Kidney capillary endothelial cell (primary cell): ENCODE results near the gene MYO5B.

ENCODE experiments used
- DNase-seq: peaks from one replicate; pipeline ENCODE4 v3.0.0-alpha.2; 2018; ENCODE audit warnings: low spot score

The MYO5B gene

DNA sequence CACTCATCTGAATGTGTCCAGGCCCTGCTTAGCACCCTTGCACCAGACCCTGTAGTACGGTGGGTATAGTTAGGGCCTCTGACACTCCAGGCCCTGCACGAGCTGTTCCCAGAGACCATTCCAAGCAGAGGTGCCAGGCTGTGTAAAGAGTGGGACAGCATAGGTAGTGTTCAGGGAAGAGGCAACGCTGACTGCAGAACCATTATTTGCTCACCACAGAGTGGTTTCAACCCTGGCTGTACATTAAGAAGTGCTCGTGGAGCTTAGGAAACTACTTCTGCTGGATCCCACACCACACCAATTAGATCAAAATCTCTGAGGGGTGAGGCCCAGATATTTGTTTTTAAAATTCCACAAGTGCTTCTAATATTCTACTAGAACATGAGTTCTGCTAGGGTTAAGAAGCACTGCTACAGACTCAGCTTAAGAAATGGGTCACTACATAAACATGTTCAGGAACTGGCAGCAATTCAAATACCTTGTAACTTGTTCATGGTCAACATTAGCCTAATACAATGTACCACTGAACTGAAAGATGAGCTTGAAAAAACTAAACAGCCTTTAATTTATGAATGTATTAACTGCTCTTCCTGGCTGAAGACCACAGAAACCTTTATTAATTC is 183.0 kb downstream of the MYO5B start:
- no peak for DNase-seq

DNA sequence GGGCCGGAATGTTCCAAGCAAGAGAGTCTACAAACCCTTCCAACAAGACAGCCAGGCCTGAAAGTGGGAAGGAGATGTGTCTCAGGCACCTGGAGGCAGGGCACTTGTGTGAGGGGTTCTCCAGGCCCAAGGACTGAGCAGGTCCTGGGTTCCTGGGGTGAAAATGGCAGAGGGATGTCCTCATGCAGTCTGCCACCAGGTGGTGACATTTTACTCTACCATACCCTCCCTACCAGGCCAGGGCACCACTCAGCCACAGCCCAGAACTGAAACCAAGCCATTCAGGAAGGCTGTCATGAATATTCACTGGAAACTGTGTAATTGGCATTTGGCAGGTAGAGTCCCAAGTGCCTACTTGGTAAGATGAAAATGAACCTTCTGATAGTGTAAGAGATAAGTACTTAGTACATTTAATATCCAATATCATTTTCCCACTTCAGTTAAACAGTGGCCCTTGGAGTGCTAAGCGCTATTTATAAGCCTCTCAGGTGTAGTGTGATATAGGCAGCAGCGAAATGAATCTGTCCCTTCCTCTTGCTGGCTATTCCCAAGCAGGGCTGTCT is 185.1 kb downstream of the MYO5B start:
- DNase-seq: peak; percentile 34

DNA sequence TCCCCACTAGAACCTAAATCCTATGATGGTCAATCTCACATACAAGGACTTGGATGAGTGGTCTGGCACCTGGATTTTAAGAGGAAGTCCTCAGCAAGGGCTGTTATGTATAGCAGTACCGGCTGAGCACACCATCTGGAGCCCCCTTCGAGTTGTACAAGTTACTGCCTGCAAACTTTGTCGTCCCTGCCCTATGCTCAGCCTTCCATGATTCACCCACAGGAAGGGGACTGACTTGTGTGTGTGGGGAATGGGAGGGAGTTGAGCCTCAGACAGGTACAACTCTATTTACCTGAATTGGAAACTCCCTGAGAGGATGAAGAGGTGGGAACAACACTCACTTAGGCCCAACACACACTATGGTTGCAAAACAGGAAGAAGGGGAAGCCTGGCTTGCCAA is 186.6 kb downstream of the MYO5B start:
- no peak for DNase-seq

DNA sequence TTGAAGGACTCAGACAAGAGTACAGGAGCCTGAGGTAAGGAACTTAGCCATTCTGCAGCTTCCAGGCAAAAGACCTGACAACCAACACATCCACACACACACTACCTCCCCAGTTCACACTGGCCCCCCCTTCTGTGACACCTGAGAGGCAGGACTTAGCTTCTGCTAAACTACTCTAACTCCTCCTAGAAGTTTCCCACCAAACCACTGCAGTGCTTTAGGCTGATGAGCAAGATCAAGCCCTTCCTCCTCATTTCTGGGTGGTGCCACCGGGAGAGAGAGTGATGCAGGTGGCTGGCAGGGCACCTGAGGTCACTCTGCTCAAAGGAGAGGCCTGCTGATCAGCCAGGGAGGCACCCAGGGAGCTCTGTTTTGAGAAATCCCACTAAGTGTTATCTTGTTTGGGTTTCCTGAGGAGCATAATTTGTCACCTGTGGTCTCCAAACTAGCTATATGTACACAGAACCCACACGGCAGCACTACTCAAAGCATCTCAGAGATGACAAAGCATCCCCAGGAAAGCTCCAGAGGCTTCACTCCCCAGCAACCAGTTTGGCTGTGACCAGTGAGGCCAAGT is 188.4 kb downstream of the MYO5B start:
- no peak for DNase-seq

DNA sequence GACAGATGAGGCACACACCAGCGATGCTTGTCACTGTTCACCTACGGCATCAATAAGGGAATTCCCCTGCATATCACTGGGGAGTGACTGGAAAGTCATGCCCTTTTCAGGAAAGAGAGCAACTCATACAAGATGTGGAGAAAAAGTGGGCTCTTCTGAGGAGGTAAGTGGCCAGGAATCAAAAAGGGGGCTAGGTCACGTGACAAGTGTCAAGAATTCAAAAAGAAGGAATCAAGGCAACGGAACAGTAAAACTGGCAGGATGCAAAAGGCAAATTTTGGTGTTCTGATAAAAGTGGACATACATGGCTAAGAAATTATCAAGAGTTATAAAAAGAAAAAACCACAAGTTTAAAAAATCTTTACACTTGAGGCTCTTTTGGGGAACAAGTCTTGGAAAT is 190.9 kb downstream of the MYO5B start:
- DNase-seq: no peak

DNA sequence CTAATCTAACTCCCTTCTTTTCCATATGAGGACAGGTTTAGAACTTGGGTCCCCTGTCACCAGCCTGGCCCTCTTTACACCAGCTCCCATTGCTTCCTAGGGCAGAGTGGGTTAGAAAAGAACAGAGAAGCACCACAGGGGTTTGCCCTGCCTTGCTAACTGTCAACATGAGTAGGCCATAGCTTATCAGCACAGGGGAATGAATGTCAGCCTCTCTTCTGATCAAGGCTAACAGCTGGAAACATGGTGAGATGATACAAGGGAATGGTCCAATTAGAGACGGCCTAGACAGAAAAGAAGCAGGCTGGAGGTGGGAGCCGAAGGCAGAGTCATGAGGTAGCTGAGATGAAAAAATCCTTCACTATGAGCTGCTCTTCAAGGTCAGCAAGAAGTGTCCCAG is 192.2 kb downstream of the MYO5B start:
- DNase-seq: no peak

DNA sequence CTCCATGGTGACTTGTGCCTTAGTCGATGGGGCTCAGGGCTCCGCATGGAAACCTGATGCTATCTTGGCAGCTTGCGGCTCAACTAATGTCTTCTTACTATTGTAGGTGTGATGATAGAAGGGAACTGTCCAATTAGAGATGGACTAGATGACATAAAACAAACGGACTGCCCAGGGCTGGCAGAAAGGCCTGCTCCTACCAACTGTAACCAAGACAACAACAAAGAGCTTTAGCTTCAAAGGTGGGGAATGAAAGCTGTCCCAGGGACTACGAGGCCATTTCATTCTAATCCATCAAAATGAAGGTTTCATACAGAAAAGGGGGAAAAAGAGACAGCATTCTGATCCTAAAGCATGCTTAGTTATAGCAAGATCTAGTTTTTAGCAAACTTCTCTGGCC is 194.7 kb downstream of the MYO5B start:
- no peak for DNase-seq

DNA sequence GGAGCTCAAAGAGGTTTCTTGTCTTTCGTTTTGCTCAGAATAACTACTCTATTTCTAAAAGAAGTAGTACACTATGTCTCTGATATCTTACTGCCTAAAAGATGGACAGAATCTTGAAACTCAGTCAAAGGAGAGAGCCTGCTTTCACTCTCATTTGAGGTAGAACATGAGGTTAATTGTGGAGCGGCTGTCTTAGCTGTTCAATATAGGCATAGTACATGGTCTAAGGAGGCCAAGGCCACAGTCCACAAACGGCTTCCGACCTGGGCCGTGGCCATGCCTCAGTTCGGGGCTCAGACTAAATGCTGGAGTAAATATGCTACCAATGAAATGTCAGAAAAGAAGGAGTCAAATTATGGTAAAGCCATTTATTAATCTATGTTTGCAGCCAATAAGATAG is 195.8 kb downstream of the MYO5B start:
- no peak for DNase-seq

DNA sequence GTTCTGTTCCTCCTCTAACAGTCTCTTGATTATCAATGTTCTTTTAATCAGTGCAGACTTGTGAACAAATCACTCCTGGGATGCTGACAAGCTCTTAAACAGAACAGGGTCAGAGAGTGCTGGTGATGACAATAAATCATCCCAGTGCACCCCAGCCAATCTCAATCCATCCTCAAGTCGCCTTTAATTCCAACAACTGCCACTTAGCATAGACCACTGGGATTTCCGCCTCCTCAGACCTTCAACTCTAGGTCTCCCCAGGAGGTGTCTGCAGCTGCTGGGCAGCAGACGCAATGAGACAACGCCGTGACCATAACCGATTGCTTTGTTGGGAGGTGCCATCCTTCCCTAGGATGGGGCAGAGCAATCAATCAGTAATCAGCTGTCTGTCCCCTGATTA is 197.4 kb downstream of the MYO5B start:
- no peak for DNase-seq

DNA sequence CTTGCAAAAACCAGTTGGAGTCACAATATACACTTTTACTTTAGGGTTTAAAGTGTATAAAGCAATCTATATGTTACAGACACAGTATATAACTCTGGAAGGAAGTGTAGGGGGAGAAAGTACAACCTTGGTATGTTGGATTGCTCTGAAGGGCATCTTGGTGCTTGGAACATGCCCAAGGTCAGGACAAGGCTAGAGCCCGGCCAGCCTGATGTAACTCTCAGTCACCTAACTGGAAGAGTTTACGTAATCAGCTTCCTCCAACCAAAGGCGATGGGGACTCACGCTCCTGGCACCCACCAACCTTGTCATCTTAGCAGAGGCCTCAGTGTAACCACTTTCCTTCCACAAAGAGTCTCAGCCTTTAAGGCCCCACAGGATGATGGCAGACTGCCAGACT is 200.5 kb downstream of the MYO5B start:
- DNase-seq: no peak

DNA sequence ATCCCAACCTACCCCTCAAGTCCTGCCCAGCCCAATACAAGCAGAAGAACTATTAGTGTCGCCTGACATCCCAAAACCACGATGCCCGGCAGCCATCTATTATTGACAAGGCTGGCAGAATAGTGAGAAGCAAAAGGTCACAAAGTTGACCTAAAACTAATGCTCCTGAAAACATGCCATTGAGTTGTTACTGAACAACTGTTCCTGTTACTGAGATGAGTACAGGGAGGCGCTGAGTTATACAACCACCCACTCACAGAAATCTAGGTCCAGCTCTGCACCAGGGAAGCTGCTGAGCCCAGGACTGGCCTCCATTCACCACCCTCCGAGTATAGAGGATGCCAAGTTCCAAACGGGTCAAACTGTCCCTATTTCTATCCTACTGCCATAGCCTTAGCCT is 201.6 kb downstream of the MYO5B start:
- no peak for DNase-seq

DNA sequence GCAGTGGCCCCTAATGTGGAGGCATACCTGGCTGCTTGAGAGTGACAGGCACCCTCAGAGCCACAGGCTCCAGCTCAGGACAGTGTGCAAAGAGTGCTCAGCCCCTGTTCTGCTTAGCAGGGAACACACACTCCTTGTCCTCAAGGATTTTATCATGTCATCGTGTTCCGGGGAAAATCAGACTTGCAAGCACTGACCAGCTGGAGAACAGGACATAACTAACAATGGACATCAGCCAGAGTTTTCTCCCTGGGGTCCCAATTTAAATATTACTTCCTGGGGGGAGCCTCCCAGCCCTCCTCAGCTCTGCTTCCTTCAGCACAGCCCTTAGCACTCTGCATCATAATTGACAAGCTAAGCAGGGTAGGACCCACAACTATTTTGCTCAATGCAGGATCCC is 206.2 kb downstream of the MYO5B start:
- DNase-seq: no peak

DNA sequence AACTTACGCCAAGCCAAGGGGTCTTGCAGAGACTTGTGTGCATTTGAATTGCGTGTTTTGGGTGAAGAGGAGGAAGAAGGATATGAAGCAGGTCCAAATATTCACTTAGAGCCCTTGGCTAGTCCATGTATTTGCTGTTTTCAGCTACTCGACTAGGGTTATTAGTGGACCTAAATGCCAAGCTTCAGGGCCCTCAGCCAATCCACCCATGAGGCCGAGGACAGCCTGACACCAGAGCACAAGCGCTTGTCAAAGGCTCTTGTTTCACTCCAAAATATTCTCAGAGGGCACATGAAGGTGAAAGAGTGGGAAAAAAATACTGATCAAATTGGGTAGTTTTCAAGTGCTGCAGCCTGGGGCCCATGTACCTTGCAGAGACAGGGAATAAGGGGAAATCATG is 206.8 kb downstream of the MYO5B start:
- no peak for DNase-seq

DNA sequence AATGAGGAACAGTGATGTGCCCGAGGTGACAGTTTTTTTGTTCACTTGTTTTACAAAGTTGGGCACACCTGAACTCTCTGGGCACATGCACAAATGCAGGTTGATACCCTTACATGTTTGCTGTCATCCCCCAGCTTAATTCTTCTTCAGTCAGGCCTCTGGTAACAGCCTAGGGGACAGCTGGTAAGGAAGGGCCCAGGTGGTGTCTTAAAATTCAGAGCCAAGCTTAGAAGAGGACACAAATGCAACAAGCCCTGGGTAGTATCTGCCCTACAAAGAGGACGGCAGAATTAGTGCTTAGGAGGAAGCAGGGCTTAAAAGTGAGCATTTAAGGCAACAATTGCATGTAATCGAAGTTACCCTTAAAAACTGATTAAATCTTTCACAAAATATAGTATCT is 209.7 kb downstream of the MYO5B start:
- DNase-seq: no peak

DNA sequence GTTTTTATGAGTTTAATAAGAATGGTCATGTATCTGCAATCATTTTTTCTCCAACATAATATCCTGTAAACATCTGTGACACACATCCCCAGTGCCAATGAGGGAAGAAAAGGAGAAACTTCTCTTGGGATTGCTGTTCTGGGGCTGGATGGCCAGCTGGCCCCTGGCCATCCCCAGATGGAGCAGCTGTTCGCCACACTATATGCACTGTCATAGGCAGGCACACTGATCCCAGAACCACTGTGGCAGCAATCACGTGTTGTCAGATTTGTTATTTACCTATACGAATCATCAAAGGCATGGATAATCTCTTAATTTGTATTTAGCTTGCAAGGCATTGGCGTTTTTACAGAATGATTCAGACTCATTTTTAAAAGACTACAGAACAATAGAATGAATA is 214.1 kb downstream of the MYO5B start:
- DNase-seq: no peak

DNA sequence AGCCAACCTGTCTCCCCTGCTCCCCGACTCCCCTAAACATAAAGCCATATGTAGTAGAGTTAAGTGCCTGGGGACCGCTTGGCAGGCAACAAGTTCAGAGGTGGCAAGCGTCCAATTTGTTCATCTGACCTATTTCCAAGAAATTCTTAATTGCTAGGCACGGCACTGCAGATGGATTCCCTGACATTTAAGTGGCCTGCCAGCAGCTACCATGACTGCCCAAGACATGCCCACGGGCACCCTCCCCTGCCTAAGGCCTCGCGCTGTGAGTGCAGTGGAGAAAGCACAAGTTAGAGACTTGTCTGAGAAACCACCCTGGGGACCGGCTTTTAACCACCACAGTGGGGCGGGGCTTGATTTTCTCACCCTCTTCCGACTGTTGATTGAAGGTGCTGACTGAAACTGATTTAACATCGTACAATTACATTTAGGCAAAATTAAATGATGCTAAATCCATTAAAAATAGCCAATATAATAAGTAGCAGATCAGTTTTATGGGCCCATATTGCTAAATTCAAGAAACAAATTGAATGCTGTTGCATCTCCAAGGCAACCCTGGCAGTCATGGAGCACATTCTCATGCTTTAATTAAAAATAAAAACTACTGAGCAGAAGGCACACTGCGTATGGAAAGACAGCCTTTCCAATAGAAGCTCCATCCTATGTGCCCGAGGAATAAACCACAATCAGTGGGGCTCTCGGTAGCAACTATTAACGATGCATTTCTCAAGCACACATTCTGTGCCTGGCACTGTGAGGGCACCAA is 218.0 kb downstream of the MYO5B start:
- DNase-seq: no peak

DNA sequence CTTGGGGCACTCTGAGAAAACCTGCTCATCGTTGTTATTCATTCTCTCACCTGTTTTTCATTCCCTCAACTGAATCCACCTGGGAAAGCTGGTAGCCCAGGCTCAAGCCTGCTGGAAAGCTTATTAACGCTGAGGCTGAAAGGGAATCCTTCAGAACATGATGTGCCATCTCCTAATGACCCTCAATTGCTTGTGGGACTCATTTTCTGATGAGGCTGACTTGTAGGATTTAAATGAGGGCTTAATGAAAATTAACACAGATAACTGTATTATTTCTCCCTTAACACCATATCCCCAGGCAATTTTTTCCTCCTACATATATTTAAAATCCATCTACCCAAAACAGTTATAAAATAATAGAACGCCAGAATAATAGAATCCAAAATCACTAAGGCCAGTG is 218.9 kb downstream of the MYO5B start:
- no peak for DNase-seq

DNA sequence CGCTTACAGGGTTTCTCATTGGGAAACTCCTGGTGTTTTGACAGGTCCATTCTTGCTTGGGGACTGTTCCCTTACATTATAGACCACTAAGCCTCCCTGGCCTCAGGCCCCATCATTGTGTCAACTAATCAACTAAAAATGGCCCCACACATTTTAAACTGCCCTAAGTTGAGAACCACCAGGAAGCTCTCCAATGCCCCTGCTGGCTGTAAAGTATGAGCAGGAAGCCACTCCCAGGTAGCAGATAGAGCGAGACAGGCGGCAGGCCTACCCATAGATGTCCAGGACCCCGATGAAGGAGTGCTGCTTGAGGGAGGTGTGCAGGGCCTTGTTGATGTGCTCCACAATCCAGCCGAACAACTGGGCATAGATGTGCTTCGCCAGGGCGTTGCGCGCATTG is 220.9 kb downstream of the MYO5B start:
- DNase-seq: no peak

DNA sequence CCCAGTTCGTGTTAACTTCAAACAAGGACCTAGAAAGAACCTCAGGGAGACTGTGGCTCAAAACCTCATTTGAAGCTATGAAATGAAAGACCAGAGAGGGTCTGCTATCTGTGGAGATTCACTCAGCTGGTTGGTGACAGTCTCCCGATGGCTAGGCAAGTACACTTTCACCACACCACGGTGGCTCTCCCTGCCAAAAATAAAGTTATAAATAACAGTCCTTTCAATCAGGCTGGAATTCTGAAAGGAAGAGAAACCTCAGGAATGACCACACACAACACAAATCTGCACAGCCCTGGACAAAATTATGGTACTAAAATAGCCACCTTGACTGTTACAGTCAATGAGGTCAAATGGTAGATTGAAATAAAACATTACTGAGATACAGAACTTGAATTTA is 221.4 kb downstream of the MYO5B start:
- DNase-seq: no peak

DNA sequence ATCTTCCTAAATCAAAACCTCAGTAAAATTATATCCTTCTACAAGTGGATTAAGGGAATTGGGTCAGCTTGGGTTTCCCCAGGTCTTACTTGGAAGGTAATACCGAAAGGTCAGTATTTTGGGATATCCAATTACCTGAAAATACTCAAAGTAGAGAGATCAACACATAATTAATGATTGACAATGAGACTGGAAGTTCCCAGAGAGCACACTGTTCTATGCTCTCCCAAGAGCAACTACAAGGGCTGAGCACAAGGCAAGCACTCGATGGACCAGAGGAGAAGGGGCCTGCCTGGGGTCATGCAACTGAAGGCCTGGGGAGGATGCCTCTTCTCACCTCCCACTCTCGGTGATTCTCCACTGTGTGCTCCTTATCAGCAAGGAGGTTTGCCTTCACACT is 222.4 kb downstream of the MYO5B start:
- no peak for DNase-seq

DNA sequence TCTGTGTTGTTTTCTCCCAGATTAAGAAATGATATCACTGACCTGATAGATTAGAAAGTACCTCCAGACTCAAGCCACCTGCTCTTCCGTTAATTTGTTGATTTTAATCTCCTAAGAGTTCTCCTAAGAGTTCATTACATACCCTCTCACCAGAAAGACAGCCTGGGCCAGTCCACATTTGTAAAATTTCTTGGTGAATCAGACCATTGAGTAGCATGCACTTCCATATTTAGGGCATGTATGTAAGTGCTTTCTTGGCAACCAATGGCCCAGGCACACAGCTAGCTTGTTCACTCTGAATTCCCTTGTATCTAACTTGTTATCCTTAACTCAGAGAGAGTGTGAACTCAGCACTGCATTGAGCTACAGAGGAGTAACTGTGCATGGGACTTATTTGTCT is 223.5 kb downstream of the MYO5B start:
- no peak for DNase-seq

DNA sequence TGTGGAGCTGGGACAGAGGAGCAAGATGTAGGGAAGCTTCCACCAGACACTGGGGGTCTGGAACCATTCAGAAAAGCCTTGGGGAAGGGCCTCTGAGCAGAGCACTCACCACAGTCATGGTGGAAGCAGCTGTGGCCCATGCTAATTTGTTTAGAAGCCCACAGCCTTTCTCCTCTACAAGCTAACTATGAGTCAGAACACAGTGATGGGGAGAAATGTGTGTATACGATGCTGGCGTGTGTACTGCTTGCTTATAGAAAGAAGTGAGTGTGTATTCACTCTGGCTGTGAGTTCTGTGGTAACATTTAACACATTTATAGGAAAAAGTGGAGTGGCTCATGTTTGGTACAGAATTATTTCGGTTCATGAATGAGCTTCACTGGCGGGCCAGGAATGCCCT is 224.6 kb downstream of the MYO5B start:
- DNase-seq: no peak

DNA sequence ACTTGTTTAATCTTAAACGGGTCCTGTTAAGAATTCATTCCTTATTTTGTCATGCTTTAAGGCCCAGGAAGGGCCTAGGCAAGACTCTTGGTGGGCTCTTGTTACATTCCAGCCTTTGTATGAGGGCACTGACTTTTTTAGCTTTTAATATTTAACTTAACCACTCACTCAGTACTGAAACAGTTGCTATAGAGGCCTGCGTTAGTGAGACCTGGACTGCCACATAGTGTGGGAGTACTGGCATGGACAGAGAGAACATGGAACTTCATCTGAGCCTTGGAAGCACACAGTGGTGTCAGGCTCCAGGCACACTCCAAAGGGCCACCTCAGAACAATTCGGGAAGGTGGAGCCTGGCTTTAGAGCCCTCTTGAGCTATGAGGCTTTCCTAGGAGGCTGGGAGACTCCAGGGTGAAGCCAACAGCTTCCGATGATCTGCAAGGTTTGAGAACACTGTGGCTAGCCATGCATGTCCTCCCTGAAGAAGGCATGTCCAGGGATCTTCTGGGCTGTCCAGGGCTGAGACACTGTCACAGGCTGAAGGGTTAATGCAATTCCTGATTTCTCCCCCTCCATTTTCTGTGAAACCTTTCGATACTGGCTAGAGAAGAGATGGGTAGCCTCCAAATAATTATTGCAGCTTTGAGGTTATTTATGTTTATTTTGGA is 226.2 kb downstream of the MYO5B start:
- DNase-seq: no peak
